H1 (cell line): ENCODE data around the gene NPIPB6. TPM values are rescaled to one million over a fixed set of nuclear protein-coding genes. Genes with fewer than 3 reads are reported as not detected.

Source experiments
- BRCA1 ChIP-seq: IDR thresholded peaks from 2 replicates; pipeline ENCODE4 v1.6.1; 2012; ENCODE audit warnings: low read depth, low read length, improper control_type of control experiment
- CHD1 ChIP-seq: IDR thresholded peaks from 2 replicates; pipeline ENCODE4 v1.6.1; 2012; ENCODE audit warnings: low read depth, low read length, improper control_type of control experiment
- KDM5A ChIP-seq: fragments of 200-600 bp; IDR thresholded peaks from 2 replicates; pipeline ENCODE4 v1.7.1; 2012; ENCODE audit warnings: mild to moderate bottlenecking, low read length, inconsistent platforms, mixed read lengths
- POLR2AphosphoS5 ChIP-seq: IDR thresholded peaks from 2 replicates; pipeline ENCODE4 v1.6.1; 2011; ENCODE audit warnings: low read depth, low read length
- SP4 ChIP-seq: IDR thresholded peaks from 2 replicates; pipeline ENCODE4 v1.6.1; 2012; ENCODE audit warnings: low read length, inconsistent platforms
- polyA plus RNA-seq, 7 experiments: library from polyadenylated mRNA; depleted of rRNA in 3 of 7; stranded (reverse) in 5 of 7; unstranded in 2 of 7; fragments of >200 nt in 5 of 7; fragments of 200-250 nt in 2 of 7; gene quantifications; 1 replicate in 5 of 7; 2 replicates in 1 of 7; 4 replicates in 1 of 7; pipeline versions ENCODE4 v1.2.1 to v1.2.3, GENCODE V29; 2011 to 2013; ENCODE audit warnings: missing spikeins in 2 of 7, mixed read lengths in 2 of 7
- total RNA-seq: library from RNA; stranded (reverse); fragmentation: NEBNext Ultra II Directional; extraction: Animal tissue kit (Norgen Biotek cat#: 25700); gene quantifications from 2 replicates; pipeline ENCODE4 v1.2.1, GENCODE V29; 2021

NPIPB6 gene
- total and polyA plus RNA-seq, 2 of the 8 experiments (the other 6 are each of a cell fraction or from before 2014, with no cell fraction given), result 0.83 to 1.9 TPM

DNA sequence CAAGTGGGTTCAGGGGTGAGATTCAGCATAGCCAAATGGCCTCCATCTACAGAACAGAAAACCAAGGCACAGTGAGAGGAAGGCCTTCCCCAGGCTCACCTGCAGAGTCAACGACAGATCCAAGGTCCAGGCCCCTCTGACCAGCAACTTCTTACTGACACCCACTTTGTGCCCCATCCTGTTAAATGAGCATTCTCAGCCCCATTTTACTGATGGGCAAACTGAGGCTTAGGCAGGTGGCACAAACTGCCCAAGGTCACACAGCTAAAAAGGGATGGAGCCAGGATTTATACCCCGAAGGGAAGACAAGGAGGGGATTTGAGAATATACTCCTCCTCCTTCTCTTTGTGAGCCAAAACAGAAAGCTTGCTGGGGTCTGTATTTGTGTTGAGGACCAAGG lies 61.7 kb downstream of the NPIPB6 start (continued):
- no peak for TF ChIP-seq POLR2AphosphoS5
- no peak for TF ChIP-seq SP4
- no peak for TF ChIP-seq KDM5A
- no peak for TF ChIP-seq CHD1
- no peak for TF ChIP-seq BRCA1
- TF ChIP-seq, all 59 proteins: peak for 0
